HG03097 (cell line): Measurements from ENCODE around the gene HIVEP3.

Experiments used
- ATAC-seq: cut with Tn5 transposase; IDR thresholded peaks from one replicate; pipeline ENCODE4 v1.9.1; 2021; ENCODE audit not compliant: unreplicated experiment, low FRiP score

Gene HIVEP3

GRCh38 chr1:41466146-41466545, 452.6 kb downstream of the HIVEP3 start:
- ATAC-seq: no peak

GRCh38 chr1:41465741-41466140, 453.0 kb downstream of the HIVEP3 start:
- ATAC-seq: no peak

GRCh38 chr1:41464885-41465284, 453.8 kb downstream of the HIVEP3 start:
- no peak for ATAC-seq

GRCh38 chr1:41463516-41463915, 455.2 kb downstream of the HIVEP3 start:
- no peak for ATAC-seq

- ATAC-seq: no peak
Observed at GRCh38 chr1:41462680-41463004, 456.1 kb downstream of the HIVEP3 start.

GRCh38 chr1:41461790-41462679, 456.7 kb downstream of the HIVEP3 start:
- no peak for ATAC-seq

GRCh38 chr1:41456847-41457540, 461.7 kb downstream of the HIVEP3 start:
- no peak for ATAC-seq
